H9 (cell line): ENCODE data around the gene MT2A. TPM values are rescaled to one million over a fixed set of nuclear protein-coding genes. Genes with fewer than 3 reads are reported as not detected.
"Not testable (repeated sequence)": the region's sequence is repeated elsewhere in the genome, so short reads cannot be mapped to it uniquely, and the experiment has no call there.

Experiments used
- DNase-seq: peaks from one replicate; pipeline ENCODE4 v3.0.0-alpha.2; 2017
- H2AFZ ChIP-seq: one replicate; pipeline ENCODE4 v1.6.1; 2013; ENCODE audit warnings: mild to moderate bottlenecking, low read length, control low read depth, moderate library complexity
- H2AK5ac ChIP-seq: 2 replicates; pipeline ENCODE4 v1.6.1; 2013; ENCODE audit warnings: low read length, control low read depth, mixed read lengths; ENCODE audit not compliant: insufficient read length
- H2BK120ac ChIP-seq: one replicate; pipeline ENCODE4 v1.6.1; 2013; ENCODE audit warnings: low read depth, mild to moderate bottlenecking, low read length, control low read depth, inconsistent platforms; ENCODE audit not compliant: poor library complexity, severe bottlenecking
- H2BK12ac ChIP-seq: 2 replicates; pipeline ENCODE4 v1.6.1; 2013; ENCODE audit warnings: low read length, control low read depth, mixed read lengths, low read depth; ENCODE audit not compliant: insufficient read length
- H2BK15ac ChIP-seq: 2 replicates; pipeline ENCODE4 v1.6.1; 2013; ENCODE audit warnings: low read depth, low read length, control low read depth
- H2BK20ac ChIP-seq: one replicate; pipeline ENCODE4 v1.6.1; 2013; ENCODE audit warnings: low read depth, mild to moderate bottlenecking, low read length, control low read depth, inconsistent platforms; ENCODE audit not compliant: poor library complexity, severe bottlenecking
- H2BK5ac ChIP-seq: 2 replicates; pipeline ENCODE4 v1.6.1; 2013; ENCODE audit warnings: low read length, control low read depth, mixed read lengths; ENCODE audit not compliant: insufficient read length
- H3K14ac ChIP-seq: 2 replicates; pipeline ENCODE4 v1.6.1; 2013; ENCODE audit warnings: low read length, control low read depth; ENCODE audit not compliant: insufficient read depth
- H3K18ac ChIP-seq: 2 replicates; pipeline ENCODE4 v1.6.1; 2013; ENCODE audit warnings: low read depth, mild to moderate bottlenecking, mixed read lengths, low read length, control low read depth; ENCODE audit not compliant: insufficient read length
- H3K23ac ChIP-seq: 2 replicates; pipeline ENCODE4 v1.6.1; 2013; ENCODE audit warnings: low read length, control low read depth, mixed read lengths, low read depth; ENCODE audit not compliant: insufficient read length
- H3K23me2 ChIP-seq: 2 replicates; pipeline ENCODE4 v1.6.1; 2013; ENCODE audit warnings: low read depth, mild to moderate bottlenecking, mixed read lengths, low read length, control low read depth; ENCODE audit not compliant: insufficient read length, poor library complexity, severe bottlenecking
- H3K27ac ChIP-seq: 2 replicates; pipeline ENCODE4 v1.5.1; 2013; ENCODE audit warnings: low read length, control low read depth, mixed read lengths, low read depth; ENCODE audit not compliant: insufficient read length
- H3K27me3 ChIP-seq: 2 replicates; pipeline ENCODE4 v1.6.1; 2013; ENCODE audit warnings: low read length, control low read depth, inconsistent platforms; ENCODE audit not compliant: insufficient read depth
- H3K4ac ChIP-seq: 2 replicates; pipeline ENCODE4 v1.6.1; 2013; ENCODE audit warnings: low read depth, mild to moderate bottlenecking, control low read depth, inconsistent platforms, low read length, moderate library complexity
- H3K4me1 ChIP-seq: 2 replicates; pipeline ENCODE4 v1.6.1; 2013; ENCODE audit warnings: low read length, control low read depth, inconsistent platforms; ENCODE audit not compliant: insufficient read depth
- H3K4me2 ChIP-seq: 2 replicates; pipeline ENCODE4 v1.6.1; 2013; ENCODE audit warnings: low read length, control low read depth, mixed read lengths; ENCODE audit not compliant: insufficient read length, insufficient read depth
- H3K56ac ChIP-seq: 2 replicates; pipeline ENCODE4 v1.6.1; 2013; ENCODE audit warnings: low read depth, mild to moderate bottlenecking, mixed read lengths, low read length, control low read depth; ENCODE audit not compliant: insufficient read length
- H3K79me1 ChIP-seq: 2 replicates; pipeline ENCODE4 v1.6.1; 2013; ENCODE audit warnings: low read depth, mild to moderate bottlenecking, moderate library complexity, low read length, control low read depth, inconsistent platforms; ENCODE audit not compliant: insufficient read depth, poor library complexity, severe bottlenecking
- H3K79me2 ChIP-seq: 2 replicates; pipeline ENCODE4 v1.6.1; 2013; ENCODE audit warnings: low read length, control low read depth, inconsistent platforms; ENCODE audit not compliant: insufficient read depth
- H3K9ac ChIP-seq: 2 replicates; pipeline ENCODE4 v1.6.1; 2013; ENCODE audit warnings: low read length, control low read depth, mixed read lengths; ENCODE audit not compliant: insufficient read length; ENCODE audit errors: extremely low read depth
- H3K9me3 ChIP-seq: one replicate; pipeline ENCODE4 v1.6.1; 2013; ENCODE audit warnings: low read depth, low read length, inconsistent platforms; ENCODE audit not compliant: control insufficient read depth
- H3T11ph ChIP-seq: one replicate; pipeline ENCODE4 v1.6.1; 2013; ENCODE audit warnings: mild to moderate bottlenecking, low read length, control low read depth, inconsistent platforms
- H4K20me1 ChIP-seq: one replicate; pipeline ENCODE4 v1.6.1; 2013; ENCODE audit not compliant: control insufficient read depth, insufficient read length, insufficient read depth
- H4K5ac ChIP-seq: 2 replicates; pipeline ENCODE4 v1.6.1; 2013; ENCODE audit warnings: low read depth, mild to moderate bottlenecking, mixed read lengths, low read length, control low read depth; ENCODE audit not compliant: insufficient read length
- H4K8ac ChIP-seq: replicated peaks from 2 replicates; pipeline ENCODE4 v1.6.1; 2013; ENCODE audit warnings: low read length, control low read depth, mixed read lengths, low read depth; ENCODE audit not compliant: insufficient read length
- H4K91ac ChIP-seq: 2 replicates; pipeline ENCODE4 v1.6.1; 2013; ENCODE audit warnings: low read depth, mild to moderate bottlenecking, moderate library complexity, mixed read lengths, low read length, control low read depth; ENCODE audit not compliant: insufficient read length
- H3K27ac Mint-ChIP-seq, 3 experiments: 2 replicates in 2 of 3; 3 replicates in 1 of 3; pipeline ENCODE4 v1.8.0; 2020 to 2021; ENCODE audit warnings: mixed read lengths in 3 of 3, mild to moderate bottlenecking in 1 of 3, moderate library complexity in 1 of 3
- H3K27me3 Mint-ChIP-seq: 2 replicates; pipeline ENCODE4 v1.8.0; 2021; ENCODE audit warnings: low read depth, mild to moderate bottlenecking, moderate library complexity, mixed read lengths
- H3K36me3 Mint-ChIP-seq, 3 experiments: 2 replicates in 2 of 3; 3 replicates in 1 of 3; pipeline ENCODE4 v1.8.0; 2020 to 2021; ENCODE audit warnings: low read depth in 3 of 3, mixed read lengths in 3 of 3; ENCODE audit not compliant: insufficient read depth in 1 of 3
- H3K4me1 Mint-ChIP-seq, 2 experiments: 2 replicates each; pipeline ENCODE4 v1.8.0; 2020; ENCODE audit warnings: mixed read lengths in 2 of 2
- H3K4me3 Mint-ChIP-seq, 2 experiments: 2 replicates in 1 of 2; 3 replicates in 1 of 2; pipeline ENCODE4 v1.8.0; 2020 to 2021; ENCODE audit warnings: mild to moderate bottlenecking in 2 of 2, mixed read lengths in 2 of 2, moderate library complexity in 1 of 2
- H3K9me3 Mint-ChIP-seq, 2 experiments: 2 replicates in 1 of 2; 3 replicates in 1 of 2; pipeline ENCODE4 v1.8.0; 2020; ENCODE audit warnings: mild to moderate bottlenecking in 2 of 2, mixed read lengths in 2 of 2, moderate library complexity in 1 of 2
- CTCF ChIP-seq: fragments of 200-600 bp; sonication (generic); conservative IDR thresholded peaks from 3 replicates; pipeline ENCODE4 v1.8.0; 2021; ENCODE audit warnings: antibody characterized with exemption, mild to moderate bottlenecking
- WGBS: extraction: QIAGEN DNeasy Blood & Tissue Kit; methylation state at CpG from one replicate; pipeline ENCODE4 v1.1.7; 2013; ENCODE audit warnings: missing lambda C conversion rate, low lambda C conversion rate, mixed read lengths; ENCODE audit not compliant: insufficient read length; ENCODE audit errors: extremely low coverage; 5-methylcytosine and 5-hydroxymethylcytosine counted together
- total RNA-seq: library from RNA; stranded (reverse); gene quantifications from 2 replicates; pipeline ENCODE4 v1.2.1, GENCODE V29; 2021

Gene MT2A
- total RNA-seq, 1 experiment from 2014 or later = 63.1 TPM

DNA sequence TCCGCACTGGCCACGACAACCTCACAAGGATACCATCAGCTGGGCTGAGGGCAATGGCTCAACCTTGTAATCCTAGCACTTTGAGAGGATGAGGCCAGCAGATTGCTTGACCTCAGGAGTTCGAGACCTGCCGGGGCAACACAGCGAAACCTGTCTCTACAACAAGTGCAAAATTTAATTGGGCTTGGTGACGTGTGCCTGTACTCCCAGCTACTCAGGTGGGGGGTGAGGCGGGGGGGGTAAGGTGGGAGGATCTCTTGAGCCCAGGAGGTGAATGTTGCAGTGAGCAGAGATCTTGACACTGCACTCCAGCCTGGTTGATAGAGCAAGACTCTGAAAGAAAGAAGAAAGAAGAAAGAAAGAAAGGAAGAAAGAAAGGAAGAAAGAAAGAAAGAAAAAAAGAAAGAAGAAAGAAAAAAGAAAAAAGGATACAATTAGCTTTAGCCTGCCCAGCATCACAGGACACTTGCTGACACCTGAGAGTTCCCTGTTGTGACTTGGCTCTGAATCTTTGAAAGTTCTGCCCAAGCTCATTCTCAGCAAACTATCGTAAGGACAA is 12.0 kb downstream of the MT2A start:
- Histone ChIP-seq H2AFZ (no peak overlapping the region), H2BK12ac (no peak overlapping the region), H2AK5ac (no peak overlapping the region), H2BK5ac (no peak overlapping the region), H2BK15ac (no peak overlapping the region), H3K23me2 (peaks cover 14% of the 10 kb centered on the region), H4K20me1 (no peaks in the 10 kb centered on the region), H3K9me3 (peaks cover 6% of the 10 kb centered on the region), H3K23ac (no peak overlapping the region), H3K79me2 (no peaks in the 10 kb centered on the region), H3K27ac (no peak overlapping the region), H4K5ac (no peak overlapping the region), H2BK120ac (no peak overlapping the region), H3K4me2 (no peak overlapping the region), H3K27me3 (peaks cover 59% of the 10 kb centered on the region), H4K91ac (no peak overlapping the region), H3T11ph (no peak overlapping the region), H3K14ac (no peak overlapping the region), H2BK20ac (no peak overlapping the region), H3K56ac (no peak overlapping the region), H3K18ac (no peak overlapping the region), H3K9ac (no peak overlapping the region), H4K8ac (no peak overlapping the region), H3K4me1 (no peaks in the 10 kb centered on the region; the same call in 1 of the 2 replicates), H3K79me1 (no peaks in the 10 kb centered on the region), H3K4ac (no peak overlapping the region)
- H3K27ac Mint-ChIP-seq = no peak overlapping the region
- peaks cover 94% of the 10 kb centered on the region for H3K27me3 Mint-ChIP-seq
- H3K4me3 Mint-ChIP-seq = no peak overlapping the region
- H3K9me3 Mint-ChIP-seq = peaks cover 3 to 19% of the 10 kb centered on the region in 2 experiments; a peak in 3 of 5 replicates
- DNase-seq = no peak
- peaks cover 5 to 8% (median 5%) of the 10 kb centered on the region in 3 experiments for H3K36me3 Mint-ChIP-seq
- no CpG with 5 or more reads among the region's 8 CpGs for WGBS
- H3K4me1 Mint-ChIP-seq = peaks cover 54 to 65% of the 10 kb centered on the region in 2 experiments
- TF ChIP-seq CTCF = no peak

DNA sequence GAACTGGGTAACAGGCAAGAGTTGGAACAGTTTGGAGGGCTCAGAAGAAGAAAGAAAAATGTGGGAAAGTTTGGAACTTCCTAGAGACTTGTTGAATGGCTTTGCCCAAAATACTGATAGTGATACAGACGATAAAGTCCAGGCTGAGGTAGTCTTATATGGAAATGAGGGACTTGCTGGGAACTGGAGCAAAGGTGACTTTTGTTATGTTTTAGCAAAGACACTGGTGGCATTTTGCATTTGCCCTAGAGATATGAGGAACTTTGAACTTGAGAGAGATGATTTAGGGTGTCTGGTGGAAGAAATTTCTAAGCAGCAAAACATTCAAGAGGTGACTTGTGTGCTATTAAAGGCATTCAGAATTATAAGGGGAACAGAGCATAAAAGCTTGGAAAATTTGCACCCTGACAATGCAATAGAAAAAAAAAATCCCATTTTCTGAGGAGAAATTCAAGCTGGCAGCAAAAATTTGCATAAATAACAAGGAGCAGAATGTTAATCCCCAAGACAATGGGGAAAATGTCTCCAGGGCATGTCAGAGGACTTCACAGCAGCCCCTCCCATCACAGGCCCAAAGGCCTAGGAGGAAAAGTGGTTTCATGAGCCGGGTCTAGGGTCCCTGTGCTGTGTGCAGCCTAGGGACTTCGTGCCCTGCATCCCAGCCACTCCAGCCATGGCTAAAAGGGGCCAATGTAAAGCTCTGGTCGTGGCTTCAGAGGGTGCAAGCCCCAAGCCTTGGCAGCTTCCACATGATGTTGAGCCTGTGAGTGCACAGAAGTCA is 13.5 kb downstream of the MT2A start:
- H3K79me2 ChIP-seq, H2BK20ac ChIP-seq, H3K4me3 Mint-ChIP-seq, H3K27ac Mint-ChIP-seq, H3T11ph ChIP-seq, DNase-seq, H3K79me1 ChIP-seq, H3K36me3 Mint-ChIP-seq, H2BK5ac ChIP-seq, H3K27ac ChIP-seq, H3K18ac ChIP-seq, H4K5ac ChIP-seq, H4K20me1 ChIP-seq, H3K9ac ChIP-seq, H4K91ac ChIP-seq, H2AK5ac ChIP-seq, H2BK120ac ChIP-seq, H3K14ac ChIP-seq, H3K4ac ChIP-seq, H4K8ac ChIP-seq, H3K56ac ChIP-seq, H3K23ac ChIP-seq, H2BK15ac ChIP-seq, H2AFZ ChIP-seq, H3K4me1 ChIP-seq, H3K9me3 ChIP-seq, H2BK12ac ChIP-seq, H3K4me2 ChIP-seq: not testable (repeated sequence)
- peaks cover 3 to 19% of the 10 kb centered on the region in 2 experiments; a peak in 3 of 5 replicates for H3K9me3 Mint-ChIP-seq
- WGBS = no CpG with 5 or more reads among the region's 4 CpGs
- peaks cover 65% of the 10 kb centered on the region for H3K27me3 ChIP-seq
- peaks cover 59 to 73% of the 10 kb centered on the region in 2 experiments for H3K4me1 Mint-ChIP-seq
- peaks cover 94% of the 10 kb centered on the region for H3K27me3 Mint-ChIP-seq
- peaks cover 17% of the 10 kb centered on the region for H3K23me2 ChIP-seq
